Neural progenitor cell (in vitro differentiated cells): ENCODE measurements around the gene PGF. TPM values are rescaled to one million over a fixed set of nuclear protein-coding genes. Genes with fewer than 3 reads are reported as not detected.

Experiments used
- DNase-seq: peaks from one replicate; pipeline ENCODE4 v3.0.0-alpha.2; 2016; ENCODE audit warnings: low spot score
- H2AFZ ChIP-seq: fragments of 200-600 bp; sonication (generic); replicated peaks from 2 replicates; pipeline ENCODE4 v1.6.1; 2016; ENCODE audit warnings: antibody characterized with exemption
- H3F3A ChIP-seq: fragments of 200-600 bp; sonication (generic); 2 replicates; pipeline ENCODE4 v1.6.1; 2016; ENCODE audit warnings: antibody characterized with exemption, low read depth
- H3K27ac ChIP-seq: fragments of 200-600 bp; sonication (generic); 2 replicates; pipeline ENCODE4 v1.5.1; 2016; ENCODE audit warnings: mild to moderate bottlenecking
- H3K27me3 ChIP-seq: fragments of 200-600 bp; sonication (generic); 2 replicates; pipeline ENCODE4 v1.6.1; 2016; ENCODE audit warnings: mild to moderate bottlenecking, moderate library complexity
- H3K36me3 ChIP-seq: fragments of 200-600 bp; sonication (generic); 2 replicates; pipeline ENCODE4 v1.5.1; 2016
- H3K4me1 ChIP-seq: fragments of 200-600 bp; sonication (generic); 2 replicates; pipeline ENCODE4 v1.6.1; 2016; ENCODE audit warnings: mixed run types
- H3K4me2 ChIP-seq: fragments of 200-600 bp; sonication (generic); 2 replicates; pipeline ENCODE4 v1.6.1; 2016
- H3K4me3 ChIP-seq: fragments of 200-600 bp; sonication (generic); 2 replicates; pipeline ENCODE4 v1.5.1; 2016
- H3K79me2 ChIP-seq: fragments of 200-600 bp; sonication (generic); 2 replicates; pipeline ENCODE4 v1.6.1; 2016; ENCODE audit warnings: low read depth
- H3K9ac ChIP-seq: fragments of 200-600 bp; sonication (generic); 2 replicates; pipeline ENCODE4 v1.6.1; 2016
- H3K9me3 ChIP-seq: fragments of 200-600 bp; sonication (generic); 2 replicates; pipeline ENCODE4 v1.5.1; 2016; ENCODE audit warnings: low read depth
- H4K20me1 ChIP-seq: fragments of 200-600 bp; sonication (generic); 2 replicates; pipeline ENCODE4 v1.6.1; 2016; ENCODE audit warnings: low read depth
- H3K27ac Mint-ChIP-seq: 3 replicates; pipeline ENCODE4 v1.8.0; 2021; ENCODE audit warnings: mixed read lengths
- H3K27me3 Mint-ChIP-seq: 2 replicates; pipeline ENCODE4 v1.8.0; 2022; ENCODE audit warnings: low read depth, mild to moderate bottlenecking, inconsistent platforms, moderate library complexity, mixed read lengths; ENCODE audit not compliant: insufficient read depth
- H3K36me3 Mint-ChIP-seq: 3 replicates; pipeline ENCODE4 v1.8.0; 2021; ENCODE audit warnings: mixed read lengths
- H3K4me1 Mint-ChIP-seq: 3 replicates; pipeline ENCODE4 v1.8.0; 2021; ENCODE audit warnings: mixed read lengths
- H3K4me3 Mint-ChIP-seq: 3 replicates; pipeline ENCODE4 v1.8.0; 2021; ENCODE audit warnings: mild to moderate bottlenecking, moderate library complexity, mixed read lengths
- H3K9me3 Mint-ChIP-seq: 3 replicates; pipeline ENCODE4 v1.8.0; 2020; ENCODE audit warnings: mixed read lengths
- EZH2 ChIP-seq: fragments of 200-600 bp; sonication (generic); IDR thresholded peaks from 2 replicates; pipeline ENCODE4 v1.6.1; 2017; ENCODE audit warnings: antibody characterized with exemption, mild to moderate bottlenecking, moderate library complexity
- EZH2phosphoT487 ChIP-seq: fragments of 200-600 bp; sonication (generic); IDR thresholded peaks from 2 replicates; pipeline ENCODE4 v1.6.1; 2017; ENCODE audit warnings: antibody characterized with exemption
- total RNA-seq: library from RNA; depleted of rRNA; stranded (reverse); fragments of >200 nt; gene quantifications from 2 replicates; pipeline ENCODE4 v1.2.3, GENCODE V29; 2015; ENCODE audit warnings: low replicate concordance
- TF ChIP-seq, protein P1 (sequence below): fragments of 200-600 bp; sonication (generic); IDR thresholded peaks from 2 replicates; pipeline ENCODE4 v1.5.1; 2017; ENCODE audit warnings: antibody characterized with exemption, mild to moderate bottlenecking

PGF gene
- total RNA-seq, 1 donor from 2014 or later: 1.0 TPM

DNA sequence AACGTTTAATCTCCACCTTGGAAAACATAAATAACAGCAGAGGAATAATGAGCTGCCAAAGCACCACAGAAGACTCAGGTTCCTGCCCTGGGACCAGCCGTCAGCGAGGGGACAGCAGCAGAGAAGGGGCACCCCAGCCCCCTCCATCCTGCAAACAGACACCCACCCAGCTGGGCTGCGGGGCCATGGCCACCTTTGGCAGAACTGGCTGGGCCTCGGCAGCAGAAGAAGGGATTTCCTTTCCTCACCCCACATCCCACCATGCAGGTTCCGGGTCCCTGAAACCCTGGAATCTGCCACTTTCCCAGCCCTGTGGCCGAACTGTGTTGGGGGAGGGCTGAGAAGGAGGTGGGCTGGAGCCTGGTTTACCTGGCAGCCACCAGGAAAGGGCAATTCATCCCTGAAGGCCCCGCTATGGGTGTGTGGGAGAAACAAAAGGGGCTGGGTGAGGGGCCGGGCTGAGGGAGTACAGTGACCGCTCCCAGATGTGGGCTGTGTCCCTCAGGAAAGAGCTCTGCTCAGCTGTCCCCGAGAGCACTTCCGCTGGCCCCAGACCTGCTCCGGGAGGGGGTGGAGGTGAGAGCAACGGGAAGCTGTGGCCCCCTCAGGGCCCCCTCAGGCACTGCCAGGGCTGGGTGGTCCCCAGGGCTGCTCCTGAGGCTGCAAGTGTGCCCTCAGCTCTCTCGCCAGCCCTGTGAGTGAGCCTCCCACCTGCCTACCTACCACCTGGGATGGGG is 3.8 kb downstream of the PGF start:
- no peaks in the 10 kb centered on the region for H3K9me3 ChIP-seq
- H3K27me3 ChIP-seq: peaks cover 27% of the 10 kb centered on the region
- no peak overlapping the region for H3K27ac ChIP-seq
- H3K4me3 ChIP-seq: no peak overlapping the region
- no peak for DNase-seq
- Mint-ChIP-seq H3K27me3 (peaks cover 9% of the 10 kb centered on the region), H3K36me3 (no peaks in the 10 kb centered on the region), H3K4me3 (no peak overlapping the region), H3K27ac (peak overlapping the region; percentile 76), H3K4me1 (peaks cover 22% of the 10 kb centered on the region), H3K9me3 (no peaks in the 10 kb centered on the region)
- H3K4me2 ChIP-seq: peak overlapping the region; percentile 11
- H3K9ac ChIP-seq: no peak overlapping the region
- TF ChIP-seq EZH2: no peak
- TF ChIP-seq, protein P1, sequence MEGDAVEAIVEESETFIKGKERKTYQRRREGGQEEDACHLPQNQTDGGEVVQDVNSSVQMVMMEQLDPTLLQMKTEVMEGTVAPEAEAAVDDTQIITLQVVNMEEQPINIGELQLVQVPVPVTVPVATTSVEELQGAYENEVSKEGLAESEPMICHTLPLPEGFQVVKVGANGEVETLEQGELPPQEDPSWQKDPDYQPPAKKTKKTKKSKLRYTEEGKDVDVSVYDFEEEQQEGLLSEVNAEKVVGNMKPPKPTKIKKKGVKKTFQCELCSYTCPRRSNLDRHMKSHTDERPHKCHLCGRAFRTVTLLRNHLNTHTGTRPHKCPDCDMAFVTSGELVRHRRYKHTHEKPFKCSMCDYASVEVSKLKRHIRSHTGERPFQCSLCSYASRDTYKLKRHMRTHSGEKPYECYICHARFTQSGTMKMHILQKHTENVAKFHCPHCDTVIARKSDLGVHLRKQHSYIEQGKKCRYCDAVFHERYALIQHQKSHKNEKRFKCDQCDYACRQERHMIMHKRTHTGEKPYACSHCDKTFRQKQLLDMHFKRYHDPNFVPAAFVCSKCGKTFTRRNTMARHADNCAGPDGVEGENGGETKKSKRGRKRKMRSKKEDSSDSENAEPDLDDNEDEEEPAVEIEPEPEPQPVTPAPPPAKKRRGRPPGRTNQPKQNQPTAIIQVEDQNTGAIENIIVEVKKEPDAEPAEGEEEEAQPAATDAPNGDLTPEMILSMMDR: no peak
- TF ChIP-seq EZH2phosphoT487: no peak
- peaks cover 19% of the 10 kb centered on the region for H3K4me1 ChIP-seq
- peak overlapping the region; percentile 10 for H2AFZ ChIP-seq
- no peaks in the 10 kb centered on the region for H3K79me2 ChIP-seq
- peaks cover 9% of the 10 kb centered on the region for H3F3A ChIP-seq
- H3K36me3 ChIP-seq: no peaks in the 10 kb centered on the region
- H4K20me1 ChIP-seq: no peaks in the 10 kb centered on the region

DNA sequence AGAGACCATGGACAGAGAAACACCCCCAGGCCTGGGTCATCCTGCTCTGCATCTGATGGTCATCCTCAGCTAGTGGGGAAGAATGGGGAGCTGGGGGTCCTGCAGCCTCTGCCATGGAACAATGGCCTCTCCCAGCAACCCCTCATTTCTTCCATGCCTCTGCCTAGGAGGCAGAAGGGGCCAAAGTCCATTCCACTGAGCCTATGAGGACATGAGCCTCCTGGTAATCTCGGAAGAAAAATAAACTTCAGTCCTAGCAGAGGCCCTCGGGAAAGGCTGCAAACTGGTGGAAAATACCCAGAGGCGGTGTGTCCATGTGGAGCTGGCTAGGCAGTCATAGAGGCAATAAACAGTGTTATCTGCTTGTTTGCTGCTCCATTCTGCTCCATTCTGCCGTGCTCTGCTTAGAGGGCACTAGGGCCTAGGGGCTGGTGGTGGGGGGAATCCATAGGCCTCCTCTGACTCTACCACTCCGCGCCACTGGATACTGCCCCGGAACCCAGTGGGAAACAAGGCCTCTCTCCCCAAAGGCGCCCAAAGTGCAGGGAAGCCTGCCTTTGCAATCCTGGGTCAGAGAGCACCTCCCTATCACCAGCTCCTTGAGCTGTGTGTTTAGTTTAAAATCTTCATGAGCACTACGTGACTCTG is 4.5 kb downstream of the PGF start:
- peak overlapping the region; percentile 76 for H3K27ac Mint-ChIP-seq
- no peaks in the 10 kb centered on the region for H3K36me3 Mint-ChIP-seq
- Histone ChIP-seq H3K4me2 (no peak overlapping the region), H3K4me1 (peaks cover 14% of the 10 kb centered on the region), H3K36me3 (no peaks in the 10 kb centered on the region), H3K4me3 (no peak overlapping the region), H3K27me3 (peaks cover 20% of the 10 kb centered on the region), H3F3A (peaks cover 5% of the 10 kb centered on the region), H2AFZ (peak overlapping the region; percentile 10), H3K9ac (no peak overlapping the region), H3K27ac (no peak overlapping the region), H4K20me1 (no peaks in the 10 kb centered on the region), H3K9me3 (no peaks in the 10 kb centered on the region), H3K79me2 (no peaks in the 10 kb centered on the region)
- DNase-seq: no peak
- peaks cover 10% of the 10 kb centered on the region for H3K27me3 Mint-ChIP-seq
- peaks cover 20% of the 10 kb centered on the region for H3K4me1 Mint-ChIP-seq
- H3K4me3 Mint-ChIP-seq: no peak overlapping the region
- TF ChIP-seq, protein P1: no peak
- TF ChIP-seq EZH2: no peak
- no peaks in the 10 kb centered on the region for H3K9me3 Mint-ChIP-seq

DNA sequence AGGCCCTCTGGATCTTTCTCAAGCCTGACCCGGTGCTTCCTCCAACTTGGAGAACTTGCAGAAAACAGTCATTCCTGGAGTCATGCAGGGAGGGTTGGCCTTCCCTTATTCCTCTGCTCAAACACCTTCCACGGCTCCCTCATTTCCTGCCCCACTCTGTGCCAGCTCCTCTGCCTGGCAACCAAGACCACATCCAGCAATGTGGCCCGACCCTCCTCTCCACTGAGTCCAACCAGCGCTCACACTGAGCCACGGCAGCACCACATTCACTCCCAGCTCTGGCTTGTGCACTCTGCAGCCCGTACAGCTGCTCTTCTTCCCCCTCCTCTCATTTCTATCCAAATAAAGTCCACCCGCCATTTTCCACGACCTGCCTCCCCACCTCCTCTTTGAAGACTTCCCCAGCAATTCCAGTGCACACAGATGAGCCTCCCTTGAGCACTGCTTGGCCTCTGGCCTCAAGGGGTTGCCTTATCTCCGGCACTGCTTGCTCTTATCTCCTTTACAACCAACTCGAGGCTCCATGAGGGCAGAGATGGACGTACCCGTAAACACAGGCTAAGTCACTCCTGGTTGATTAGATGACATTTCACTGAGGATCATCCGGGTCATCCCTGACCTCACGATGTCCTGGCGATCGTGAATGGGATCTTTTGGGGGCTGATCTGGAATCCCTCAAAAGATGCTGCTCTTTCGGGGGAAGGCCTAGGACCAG is 5.4 kb downstream of the PGF start:
- H3K4me2 ChIP-seq: no peak overlapping the region
- H3K9me3 Mint-ChIP-seq: no peaks in the 10 kb centered on the region
- no peak overlapping the region for H3K4me3 ChIP-seq
- no peaks in the 10 kb centered on the region for H3K36me3 Mint-ChIP-seq
- TF ChIP-seq, protein P1: no peak
- TF ChIP-seq EZH2: no peak
- TF ChIP-seq EZH2phosphoT487: no peak
- no peak overlapping the region for H2AFZ ChIP-seq
- H3K9me3 ChIP-seq: no peaks in the 10 kb centered on the region
- H3K27me3 Mint-ChIP-seq: peaks cover 10% of the 10 kb centered on the region
- peak overlapping the region; percentile 81 for H3K27ac Mint-ChIP-seq
- no peak overlapping the region for H3K9ac ChIP-seq
- H3K27me3 ChIP-seq: peaks cover 11% of the 10 kb centered on the region
- peaks cover 14% of the 10 kb centered on the region for H3K4me1 ChIP-seq
- no peak overlapping the region for H3K27ac ChIP-seq
- no peak for DNase-seq
- no peaks in the 10 kb centered on the region for H3K79me2 ChIP-seq
- H3K36me3 ChIP-seq: no peaks in the 10 kb centered on the region
- H4K20me1 ChIP-seq: no peaks in the 10 kb centered on the region
- H3K4me3 Mint-ChIP-seq: no peak overlapping the region
- peaks cover 18% of the 10 kb centered on the region for H3K4me1 Mint-ChIP-seq
- H3F3A ChIP-seq: peaks cover 9% of the 10 kb centered on the region
